Stimulated activated CD8-positive, alpha-beta memory T cell treated with anti-CD3 and anti-CD28 coated beads, Interleukin-12 subunit alpha, Interleukin-12 subunit beta, amount 100 ng/mL, for 1 hour (primary cell): Measurements from ENCODE around the gene CYSTM1.
"Not testable (repeated sequence)": the region's sequence is repeated elsewhere in the genome, so short reads cannot be mapped to it uniquely, and the experiment has no call there.

ENCODE experiments used
- DNase-seq: peaks from one replicate; pipeline ENCODE4 v3.0.0-alpha.2; 2020; ENCODE audit warnings: low read depth

Gene CYSTM1

GRCh38 chr5:140178086-140178410 is 3.1 kb downstream of the CYSTM1 start:
- no peak for DNase-seq

- DNase-seq: no peak
Observed at GRCh38 chr5:140178482-140179116, 3.6 kb downstream of the CYSTM1 start.

- no peak for DNase-seq
Observed at GRCh38 chr5:140181002-140181483, 6.1 kb downstream of the CYSTM1 start.

GRCh38 chr5:140181525-140181924 is 6.5 kb downstream of the CYSTM1 start:
- no peak for DNase-seq

GRCh38 chr5:140182075-140182711 is 7.2 kb downstream of the CYSTM1 start:
- DNase-seq: no peak

- no peak for DNase-seq
Observed at GRCh38 chr5:140182803-140183367, 7.9 kb downstream of the CYSTM1 start.

GRCh38 chr5:140185409-140185808 is 10.4 kb downstream of the CYSTM1 start:
- no peak for DNase-seq

GRCh38 chr5:140186267-140186671 is 11.3 kb downstream of the CYSTM1 start:
- DNase-seq: no peak

- DNase-seq: no peak
Observed at GRCh38 chr5:140189253-140189652, 14.3 kb downstream of the CYSTM1 start.

- no peak for DNase-seq
Observed at GRCh38 chr5:140189977-140190871, 15.2 kb downstream of the CYSTM1 start.

- DNase-seq: no peak
Observed at GRCh38 chr5:140190872-140191218, 15.9 kb downstream of the CYSTM1 start.

- DNase-seq: no peak
Observed at GRCh38 chr5:140192715-140193430, 17.9 kb downstream of the CYSTM1 start.

- no peak for DNase-seq
Observed at GRCh38 chr5:140194662-140195061, 19.7 kb downstream of the CYSTM1 start.

- no peak for DNase-seq
Observed at GRCh38 chr5:140196115-140196814, 21.3 kb downstream of the CYSTM1 start.

GRCh38 chr5:140197023-140197422 is 22.0 kb downstream of the CYSTM1 start:
- no peak for DNase-seq

GRCh38 chr5:140198915-140199314 is 23.9 kb downstream of the CYSTM1 start:
- DNase-seq: not testable (repeated sequence)

- no peak for DNase-seq
Observed at GRCh38 chr5:140202078-140202477, 27.1 kb downstream of the CYSTM1 start.

GRCh38 chr5:140202610-140203009 is 27.6 kb downstream of the CYSTM1 start:
- no peak for DNase-seq

GRCh38 chr5:140205216-140205615 is 30.2 kb downstream of the CYSTM1 start:
- DNase-seq: no peak

GRCh38 chr5:140205952-140206351 is 31.0 kb downstream of the CYSTM1 start:
- no peak for DNase-seq

- DNase-seq: no peak
Observed at GRCh38 chr5:140207250-140207964, 32.4 kb downstream of the CYSTM1 start.
